Fibroblast of lung (primary cell): ENCODE results near the gene RETNLB.

Experiments used
- EZH2 ChIP-seq: IDR thresholded peaks from 2 replicates; pipeline ENCODE4 v1.5.1; 2012; ENCODE audit warnings: low read length, control low read depth, mild to moderate bottlenecking; ENCODE audit errors: missing control alignments
- TF ChIP-seq, protein P1 (sequence below), 2 donors: IDR thresholded peaks in 1 of 2; conservative IDR thresholded peaks in 1 of 2; 1 replicate in 1 of 2; 2 replicates in 1 of 2; pipeline ENCODE4 v1.5.1; 2011 to 2012; ENCODE audit warnings: low read length in 2 of 2, control low read depth in 1 of 2, inconsistent platforms in 1 of 2, low read depth in 1 of 2, mild to moderate bottlenecking in 1 of 2

DNA sequence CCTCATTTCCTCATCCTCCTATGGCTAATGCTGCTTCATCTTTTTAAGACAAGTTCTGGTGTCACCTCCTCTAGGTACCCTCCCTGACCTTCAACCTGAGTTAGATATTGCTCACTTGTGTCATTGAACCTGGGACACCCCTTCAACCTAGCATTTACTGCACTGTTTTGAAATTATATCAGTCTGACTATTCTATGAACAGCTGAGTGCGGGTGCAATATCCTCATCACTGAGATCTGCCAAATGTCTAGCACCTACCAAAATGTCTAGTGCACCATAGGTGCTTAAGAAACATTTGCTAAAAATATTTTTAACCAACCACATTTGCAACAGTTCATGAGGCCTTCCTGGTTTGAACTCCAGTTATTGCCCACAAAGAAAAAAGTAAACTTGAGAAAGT lies 34.5 kb downstream of the RETNLB start:
- TF ChIP-seq, protein P1, sequence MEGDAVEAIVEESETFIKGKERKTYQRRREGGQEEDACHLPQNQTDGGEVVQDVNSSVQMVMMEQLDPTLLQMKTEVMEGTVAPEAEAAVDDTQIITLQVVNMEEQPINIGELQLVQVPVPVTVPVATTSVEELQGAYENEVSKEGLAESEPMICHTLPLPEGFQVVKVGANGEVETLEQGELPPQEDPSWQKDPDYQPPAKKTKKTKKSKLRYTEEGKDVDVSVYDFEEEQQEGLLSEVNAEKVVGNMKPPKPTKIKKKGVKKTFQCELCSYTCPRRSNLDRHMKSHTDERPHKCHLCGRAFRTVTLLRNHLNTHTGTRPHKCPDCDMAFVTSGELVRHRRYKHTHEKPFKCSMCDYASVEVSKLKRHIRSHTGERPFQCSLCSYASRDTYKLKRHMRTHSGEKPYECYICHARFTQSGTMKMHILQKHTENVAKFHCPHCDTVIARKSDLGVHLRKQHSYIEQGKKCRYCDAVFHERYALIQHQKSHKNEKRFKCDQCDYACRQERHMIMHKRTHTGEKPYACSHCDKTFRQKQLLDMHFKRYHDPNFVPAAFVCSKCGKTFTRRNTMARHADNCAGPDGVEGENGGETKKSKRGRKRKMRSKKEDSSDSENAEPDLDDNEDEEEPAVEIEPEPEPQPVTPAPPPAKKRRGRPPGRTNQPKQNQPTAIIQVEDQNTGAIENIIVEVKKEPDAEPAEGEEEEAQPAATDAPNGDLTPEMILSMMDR (conservative IDR thresholded peaks at IDR 0.05 in 1 of 2, IDR thresholded peaks at IDR 0.05 in 1 of 2; ENCODE audit: low read depth in 1 of 2, low read length in 2 of 2): no peak
- TF ChIP-seq EZH2: no peak
